GM12875 (cell line): ENCODE results near the gene SLC16A14.

Experiments used
- H3K4me3 ChIP-seq: one replicate; pipeline ENCODE4 v1.5.1; 2011; ENCODE audit warnings: low read depth, low read length, control low read depth
- CTCF ChIP-seq: IDR thresholded peaks from 2 replicates; pipeline ENCODE4 v1.5.1; 2011; ENCODE audit warnings: low read depth, mild to moderate bottlenecking, control low read depth, inconsistent platforms, low read length, moderate library complexity, borderline replicate concordance; ENCODE audit not compliant: insufficient read depth

SLC16A14 gene

GRCh38 chr2:229997565-229997964 is 71.2 kb downstream of the SLC16A14 start:
- TF ChIP-seq CTCF: no peak
- H3K4me3 ChIP-seq: no peak overlapping the region

- no peak for TF ChIP-seq CTCF
- H3K4me3 ChIP-seq: no peak overlapping the region
Observed at GRCh38 chr2:229996320-229996719, 72.4 kb downstream of the SLC16A14 start.

GRCh38 chr2:229993236-229993635 is 75.5 kb downstream of the SLC16A14 start:
- no peak for TF ChIP-seq CTCF
- H3K4me3 ChIP-seq: no peak overlapping the region
